Daoy (cell line): Measurements from ENCODE around the gene TMCO2. TPM values are rescaled to one million over a fixed set of nuclear protein-coding genes. Genes with fewer than 3 reads are reported as not detected.
A peak's percentile ranks its signal among the peaks of the same experiment; 100 is the strongest.

ENCODE experiments used
- DNase-seq: peaks from one replicate; pipeline ENCODE4 v3.0.0-alpha.2; 2015; ENCODE audit warnings: low read depth
- total RNA-seq: library from RNA; depleted of rRNA; stranded (reverse); fragments of >200 nt; shearing (Covaris generic); gene quantifications from 2 replicates; pipeline ENCODE4 v1.2.3, GENCODE V29; 2014

Gene TMCO2
- total RNA-seq, 1 experiment from 2014 or later = not detected

- peak; percentile 98 for DNase-seq
These were observed 10.1 kb downstream of the TMCO2 start, which contains the start of gene ZMPSTE24 for GRCh38 chr1:40257688-40258444. Gene ZMPSTE24 (plus strand): TSS chr1:40258236. CDS start chr1:40258272, 36 bp downstream.

GRCh38 chr1:40258445-40258769, 10.7 kb downstream of the TMCO2 start:
- DNase-seq = no peak

- DNase-seq = no peak
These were observed 16.6 kb downstream of the TMCO2 start for GRCh38 chr1:40264354-40264781.

GRCh38 chr1:40265298-40265697, 17.6 kb downstream of the TMCO2 start:
- no peak for DNase-seq

- DNase-seq = no peak
These were observed 18.2 kb downstream of the TMCO2 start for GRCh38 chr1:40265919-40266318.

- DNase-seq = no peak
These were observed 19.2 kb downstream of the TMCO2 start for GRCh38 chr1:40266786-40267535.

GRCh38 chr1:40267767-40268187, 20.0 kb downstream of the TMCO2 start:
- DNase-seq = peak; percentile 73

GRCh38 chr1:40268211-40268610, 20.5 kb downstream of the TMCO2 start:
- DNase-seq = no peak

- no peak for DNase-seq
These were observed 22.6 kb downstream of the TMCO2 start for GRCh38 chr1:40270152-40270834.

- no peak for DNase-seq
These were observed 25.0 kb downstream of the TMCO2 start for GRCh38 chr1:40272653-40273213.

GRCh38 chr1:40273547-40274166, 25.9 kb downstream of the TMCO2 start:
- no peak for DNase-seq

- no peak for DNase-seq
These were observed 26.6 kb downstream of the TMCO2 start for GRCh38 chr1:40274331-40274730.

GRCh38 chr1:40276122-40276521, 28.4 kb downstream of the TMCO2 start:
- no peak for DNase-seq

GRCh38 chr1:40281853-40282252, 34.1 kb downstream of the TMCO2 start:
- DNase-seq = no peak

- no peak for DNase-seq
These were observed 43.6 kb downstream of the TMCO2 start for GRCh38 chr1:40291293-40291692.

GRCh38 chr1:40299366-40300248, 51.9 kb downstream of the TMCO2 start:
- peak; percentile 68 for DNase-seq

GRCh38 chr1:40300249-40300567, 52.5 kb downstream of the TMCO2 start:
- DNase-seq = no peak

- DNase-seq = no peak
These were observed 52.9 kb downstream of the TMCO2 start for GRCh38 chr1:40300651-40301050.

- DNase-seq = no peak
These were observed 53.3 kb downstream of the TMCO2 start for GRCh38 chr1:40301066-40301465.
